PC-3 (cell line): ENCODE measurements around the gene HTRA2. TPM values are rescaled to one million over a fixed set of nuclear protein-coding genes. Genes with fewer than 3 reads are reported as not detected.
A peak's percentile ranks its signal among the peaks of the same experiment; 100 is the strongest.

Source experiments
- ATAC-seq: fragments of 200-7000 bp; cut with Tn5 transposase; 2 replicates; pipeline ENCODE4 v1.9.1; 2020; ENCODE audit warnings: mild to moderate bottlenecking, moderate library complexity
- BruUV-seq: library from RNA; stranded (reverse); fragments of 400-500 nt; replicated peaks from 2 replicates; lab custom pipeline; 2021; lab: Mats Ljungman, UMichigan
- CTCF ChIA-PET: fragments of 300-600 bp; sonication (Branson Sonifier 250); formaldehyde crosslinking; loops from one replicate; lab custom pipeline; 2022; ENCODE audit warnings: antibody characterized with exemption; lab: Charles Lee
- POLR2A ChIA-PET: fragments of 300-600 bp; sonication (Branson Sonifier 250); formaldehyde crosslinking; loops from one replicate; lab custom pipeline; 2022; ENCODE audit warnings: antibody characterized with exemption; ENCODE audit not compliant: unreplicated experiment; lab: Charles Lee
- DNase-seq: peaks from one replicate; pipeline ENCODE4 v3.0.0-alpha.2; 2015
- H2AFZ ChIP-seq: fragments of 300-600 bp; sonication (generic); 2 replicates; pipeline ENCODE4 v1.6.0; 2016; ENCODE audit warnings: antibody characterized with exemption, low read length
- H3F3A ChIP-seq: fragments of 300-600 bp; sonication (generic); one replicate; pipeline ENCODE4 v1.6.0; 2017; ENCODE audit warnings: antibody characterized with exemption, low read length, control low read depth, mild to moderate bottlenecking; ENCODE audit not compliant: unreplicated experiment
- H3K27ac ChIP-seq: fragments of 300-600 bp; sonication (generic); 2 replicates; pipeline ENCODE4 v1.5.1; 2016; ENCODE audit warnings: mild to moderate bottlenecking, low read length
- H3K27me3 ChIP-seq: fragments of 300-600 bp; sonication (generic); 2 replicates; pipeline ENCODE4 v1.6.1; 2016; ENCODE audit warnings: low read length, mixed read lengths
- H3K36me3 ChIP-seq: fragments of 300-600 bp; sonication (generic); 2 replicates; pipeline ENCODE4 v1.6.1; 2016; ENCODE audit warnings: low read depth, mixed run types, low read length, mixed read lengths
- H3K4me1 ChIP-seq: fragments of 300-600 bp; sonication (generic); 2 replicates; pipeline ENCODE4 v1.5.1; 2016; ENCODE audit warnings: low read length; ENCODE audit not compliant: insufficient read depth
- H3K4me2 ChIP-seq: fragments of 300-600 bp; sonication (generic); 2 replicates; pipeline ENCODE4 v1.6.0; 2016; ENCODE audit warnings: low read length
- H3K4me3 ChIP-seq: fragments of 300-600 bp; sonication (generic); 2 replicates; pipeline ENCODE4 v1.5.1; 2016; ENCODE audit warnings: mild to moderate bottlenecking, low read length, mixed read lengths
- H3K79me2 ChIP-seq: fragments of 300-600 bp; sonication (generic); 2 replicates; pipeline ENCODE4 v1.6.1; 2017; ENCODE audit warnings: low read length, mixed read lengths
- H3K9ac ChIP-seq: fragments of 300-600 bp; sonication (generic); 2 replicates; pipeline ENCODE4 v1.6.0; 2016; ENCODE audit warnings: mild to moderate bottlenecking, low read length
- H3K9me2 ChIP-seq: fragments of 300-600 bp; sonication (generic); replicated peaks from 2 replicates; pipeline ENCODE4 v1.6.1; 2016; ENCODE audit warnings: mixed run types, low read length, mixed read lengths
- H3K9me3 ChIP-seq: fragments of 300-600 bp; sonication (generic); 2 replicates; pipeline ENCODE4 v1.6.1; 2016; ENCODE audit warnings: low read length, mixed read lengths
- H4K20me1 ChIP-seq: fragments of 300-600 bp; sonication (generic); 2 replicates; pipeline ENCODE4 v1.6.1; 2016; ENCODE audit warnings: low read length, mixed read lengths
- CTCF ChIP-seq: fragments of 300-600 bp; sonication (generic); conservative IDR thresholded peaks from 2 replicates; pipeline ENCODE4 v1.5.1; 2017; ENCODE audit warnings: antibody characterized with exemption, low read depth, mild to moderate bottlenecking, low read length
- EZH2 ChIP-seq: fragments of 300-600 bp; sonication (generic); IDR thresholded peaks from one replicate; pipeline ENCODE4 v1.6.1; 2017; ENCODE audit warnings: antibody characterized with exemption, mild to moderate bottlenecking, low read length; ENCODE audit not compliant: unreplicated experiment
- EZH2phosphoT487 ChIP-seq: fragments of 300-600 bp; sonication (generic); IDR thresholded peaks from 2 replicates; pipeline ENCODE4 v1.6.1; 2018; ENCODE audit warnings: mild to moderate bottlenecking, antibody characterized with exemption, low read length, borderline replicate concordance
- intact Hi-C: fragments of 100-400 bp; cut with micrococcal nuclease; formaldehyde crosslinking; loops from 2 replicates; pipeline ENCODE4 v1.9.0; 2023
- total RNA-seq: library from RNA; depleted of rRNA; stranded (reverse); fragments of >200 nt; gene quantifications from 2 replicates; pipeline ENCODE4 v1.2.3, GENCODE V29; 2014

The HTRA2 gene
- total RNA-seq, 1 experiment from 2014 or later: 71.8 TPM

- no peaks in the 10 kb centered on the region for H3K9me2 ChIP-seq
- POLR2A ChIA-PET: no interaction called here
- H3F3A ChIP-seq: no peaks in the 10 kb centered on the region
- no peak overlapping the region for H3K27ac ChIP-seq
- H3K4me3 ChIP-seq: peak overlapping the region; percentile 67; the same call in 1 of the 2 replicates
- H2AFZ ChIP-seq: peak overlapping the region; percentile 87; the same call in 1 of the 2 replicates
- BruUV-seq: no TSS peak
- no peak for TF ChIP-seq EZH2
- TF ChIP-seq EZH2phosphoT487: no peak
- TF ChIP-seq CTCF: no peak
- peaks cover 13% of the 10 kb centered on the region; the same call in 1 of the 2 replicates for H3K36me3 ChIP-seq
- H3K4me1 ChIP-seq: peaks cover 19% of the 10 kb centered on the region
- DNase-seq (no peak), ATAC-seq (no peak)
- H3K9ac ChIP-seq: no peak overlapping the region
- H3K79me2 ChIP-seq: no peaks in the 10 kb centered on the region
- H3K27me3 ChIP-seq: no peaks in the 10 kb centered on the region
- CTCF ChIA-PET: no interaction called here
- H3K4me2 ChIP-seq: peak overlapping the region; percentile 94
- H3K9me3 ChIP-seq: no peaks in the 10 kb centered on the region
- H4K20me1 ChIP-seq: no peaks in the 10 kb centered on the region
- intact Hi-C loops: no loop called here
These were observed 32.5 kb upstream of the HTRA2 start for GRCh38 chr2:74496997-74497776.

GRCh38 chr2:74497777-74498499, 31.8 kb upstream of the HTRA2 start:
- H3K9me2 ChIP-seq: no peaks in the 10 kb centered on the region
- BruUV-seq: no TSS peak
- H4K20me1 ChIP-seq: no peaks in the 10 kb centered on the region
- H3K79me2 ChIP-seq: no peaks in the 10 kb centered on the region
- H3K9ac ChIP-seq: no peak overlapping the region
- H3K4me2 ChIP-seq: peak overlapping the region; percentile 94
- no peaks in the 10 kb centered on the region for H3K9me3 ChIP-seq
- H3K4me3 ChIP-seq: peak overlapping the region; percentile 67
- ChIA-PET POLR2A (no interaction called here), CTCF (no interaction called here)
- TF ChIP-seq EZH2: no peak
- no peak for TF ChIP-seq CTCF
- TF ChIP-seq EZH2phosphoT487: no peak
- H3K27ac ChIP-seq: no peak overlapping the region
- H2AFZ ChIP-seq: peak overlapping the region; percentile 87
- peaks cover 9% of the 10 kb centered on the region; the same call in 1 of the 2 replicates for H3K36me3 ChIP-seq
- peaks cover 19% of the 10 kb centered on the region for H3K4me1 ChIP-seq
- ATAC-seq (peak; percentile 39), DNase-seq (no peak)
- intact Hi-C loops: loop anchor here (1.0 kb wide), 1 partner anchor 15 kb away; the partner anchor contains the start of gene TTC31
- no peaks in the 10 kb centered on the region for H3F3A ChIP-seq
- H3K27me3 ChIP-seq: no peaks in the 10 kb centered on the region
